ENCODE results near the gene TSPAN11. TPM values are rescaled to one million over a fixed set of nuclear protein-coding genes. Genes with fewer than 3 reads are reported as not detected.

TSPAN11 gene
- total and polyA plus RNA-seq, 2 of the 4 experiments (the other 2 are of a cell fraction): 0.18 to 0.26 TPM

DNA sequence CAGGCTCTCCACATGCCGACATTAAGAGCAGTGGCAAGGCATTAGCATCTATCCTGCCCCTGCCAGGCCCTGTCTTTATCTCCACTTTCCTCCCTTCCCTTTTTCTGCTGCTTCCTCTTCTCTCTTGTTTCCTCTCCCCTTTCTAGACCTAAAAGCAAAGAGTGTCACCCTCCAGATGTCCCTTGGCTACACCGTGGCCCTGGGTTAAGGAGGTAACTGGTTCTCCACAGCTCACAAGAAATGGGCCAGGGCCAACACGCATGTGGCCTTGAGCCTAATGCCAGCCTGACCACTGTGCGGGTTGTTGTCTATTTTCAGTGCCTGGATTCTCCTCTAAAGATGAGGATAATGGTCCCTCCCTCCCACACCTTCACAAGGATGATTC, 105.4 kb downstream of the TSPAN11 start:
- H3K79me1 ChIP-seq (ENCODE audit: low read depth in 1 of 2, low read length in 2 of 2): no peaks in the 10 kb centered on the region
- no peak overlapping the region for H2BK15ac ChIP-seq (ENCODE audit: low read depth, low read length)
- no peak overlapping the region for H4K5ac ChIP-seq (ENCODE audit: low read depth, low read length)
- TF ChIP-seq, protein P1, sequence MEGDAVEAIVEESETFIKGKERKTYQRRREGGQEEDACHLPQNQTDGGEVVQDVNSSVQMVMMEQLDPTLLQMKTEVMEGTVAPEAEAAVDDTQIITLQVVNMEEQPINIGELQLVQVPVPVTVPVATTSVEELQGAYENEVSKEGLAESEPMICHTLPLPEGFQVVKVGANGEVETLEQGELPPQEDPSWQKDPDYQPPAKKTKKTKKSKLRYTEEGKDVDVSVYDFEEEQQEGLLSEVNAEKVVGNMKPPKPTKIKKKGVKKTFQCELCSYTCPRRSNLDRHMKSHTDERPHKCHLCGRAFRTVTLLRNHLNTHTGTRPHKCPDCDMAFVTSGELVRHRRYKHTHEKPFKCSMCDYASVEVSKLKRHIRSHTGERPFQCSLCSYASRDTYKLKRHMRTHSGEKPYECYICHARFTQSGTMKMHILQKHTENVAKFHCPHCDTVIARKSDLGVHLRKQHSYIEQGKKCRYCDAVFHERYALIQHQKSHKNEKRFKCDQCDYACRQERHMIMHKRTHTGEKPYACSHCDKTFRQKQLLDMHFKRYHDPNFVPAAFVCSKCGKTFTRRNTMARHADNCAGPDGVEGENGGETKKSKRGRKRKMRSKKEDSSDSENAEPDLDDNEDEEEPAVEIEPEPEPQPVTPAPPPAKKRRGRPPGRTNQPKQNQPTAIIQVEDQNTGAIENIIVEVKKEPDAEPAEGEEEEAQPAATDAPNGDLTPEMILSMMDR (conservative IDR thresholded peaks at IDR 0.05; ENCODE audit: low read depth, low read length): no peak
- TF ChIP-seq, protein P2, sequence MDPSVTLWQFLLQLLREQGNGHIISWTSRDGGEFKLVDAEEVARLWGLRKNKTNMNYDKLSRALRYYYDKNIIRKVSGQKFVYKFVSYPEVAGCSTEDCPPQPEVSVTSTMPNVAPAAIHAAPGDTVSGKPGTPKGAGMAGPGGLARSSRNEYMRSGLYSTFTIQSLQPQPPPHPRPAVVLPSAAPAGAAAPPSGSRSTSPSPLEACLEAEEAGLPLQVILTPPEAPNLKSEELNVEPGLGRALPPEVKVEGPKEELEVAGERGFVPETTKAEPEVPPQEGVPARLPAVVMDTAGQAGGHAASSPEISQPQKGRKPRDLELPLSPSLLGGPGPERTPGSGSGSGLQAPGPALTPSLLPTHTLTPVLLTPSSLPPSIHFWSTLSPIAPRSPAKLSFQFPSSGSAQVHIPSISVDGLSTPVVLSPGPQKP (IDR thresholded peaks at IDR 0.05; ENCODE audit: borderline replicate concordance, low read depth, low read length): no peak
- TF ChIP-seq CEBPB (IDR thresholded peaks at IDR 0.05; ENCODE audit: low read depth, low read length): no peak
- no peak for TF ChIP-seq SMC3 (IDR thresholded peaks at IDR 0.05; ENCODE audit: low read depth, low read length)
- no peak for TF ChIP-seq RFX5 (IDR thresholded peaks at IDR 0.05; ENCODE audit: low read depth, low read length)
- no peak for TF ChIP-seq MXI1 (IDR thresholded peaks at IDR 0.05; ENCODE audit: borderline replicate concordance, low read depth, low read length)
- TF ChIP-seq BHLHE40 (IDR thresholded peaks at IDR 0.05; ENCODE audit: low read depth, low read length): no peak
- TF ChIP-seq FOS (IDR thresholded peaks at IDR 0.05; ENCODE audit: low read depth, low read length): no peak
- TF ChIP-seq, protein P3, sequence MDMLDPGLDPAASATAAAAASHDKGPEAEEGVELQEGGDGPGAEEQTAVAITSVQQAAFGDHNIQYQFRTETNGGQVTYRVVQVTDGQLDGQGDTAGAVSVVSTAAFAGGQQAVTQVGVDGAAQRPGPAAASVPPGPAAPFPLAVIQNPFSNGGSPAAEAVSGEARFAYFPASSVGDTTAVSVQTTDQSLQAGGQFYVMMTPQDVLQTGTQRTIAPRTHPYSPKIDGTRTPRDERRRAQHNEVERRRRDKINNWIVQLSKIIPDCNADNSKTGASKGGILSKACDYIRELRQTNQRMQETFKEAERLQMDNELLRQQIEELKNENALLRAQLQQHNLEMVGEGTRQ (IDR thresholded peaks at IDR 0.05; ENCODE audit: low read depth, low read length): no peak
- TF ChIP-seq MAFK (IDR thresholded peaks at IDR 0.05; ENCODE audit: low read depth, low read length): no peak
- no peak for TF ChIP-seq RAD21 (IDR thresholded peaks at IDR 0.05; ENCODE audit: low read length)
- TF ChIP-seq POLR2A (IDR thresholded peaks at IDR 0.05; ENCODE audit: low read depth, low read length): no peak
- TF ChIP-seq NFE2L2 (IDR thresholded peaks at IDR 0.05; ENCODE audit: low read depth, low read length): no peak
- no peak for TF ChIP-seq CHD1 (IDR thresholded peaks at IDR 0.05; ENCODE audit: low read depth, low read length)
- no peak for TF ChIP-seq MAZ (IDR thresholded peaks at IDR 0.05; ENCODE audit: borderline replicate concordance, low read depth, low read length)
- no peak for TF ChIP-seq RCOR1 (IDR thresholded peaks at IDR 0.05; ENCODE audit: insufficient replicate concordance, low read length)
- H4K20me1 ChIP-seq (ENCODE audit: insufficient read depth, low read length): no peaks in the 10 kb centered on the region
- no peak overlapping the region for H2AK5ac ChIP-seq (ENCODE audit: low read depth, low read length)
- intact Hi-C loops (cut with micrococcal nuclease) (no loop called here), dilution Hi-C loops (cut with HindIII; ENCODE audit: low sequenced_read_pairs, unreplicated experiment) (no loop called here), in situ Hi-C loops (cut with MboI; ENCODE audit: low sequenced_read_pairs) (no loop called here)
- no peak overlapping the region for H3K23ac ChIP-seq (ENCODE audit: low read depth, low read length)
- H3K4me3 ChIP-seq (ENCODE audit: insufficient read depth, low read depth, low read length): no peak overlapping the region
- H2AK9ac ChIP-seq (replicated peaks; ENCODE audit: low read depth, low read length, poor library complexity): no peak overlapping the region
- H3K36me3 ChIP-seq (ENCODE audit: control insufficient read depth, insufficient read depth, low read length): no peaks in the 10 kb centered on the region
- H2BK20ac ChIP-seq (ENCODE audit: low read depth, low read length): no peak overlapping the region
- no peak overlapping the region for H2BK120ac ChIP-seq (ENCODE audit: low read depth, low read length)
- no peak overlapping the region for H4K8ac ChIP-seq (ENCODE audit: low read depth in 2 of 2, low read length in 2 of 2)
- no peak overlapping the region for H3K9ac ChIP-seq (ENCODE audit: low read depth, low read length)
- H3K4ac ChIP-seq (ENCODE audit: low read depth, low read length): no peak overlapping the region
- H3K4me2 ChIP-seq (ENCODE audit: low read depth, low read length): no peak overlapping the region
- no peak overlapping the region for H3K14ac ChIP-seq (replicated peaks; ENCODE audit: low read depth, low read length)
- no peaks in the 10 kb centered on the region for H3K9me3 ChIP-seq (ENCODE audit: control insufficient read depth, insufficient read depth, low read length)
- DNase-seq: no peak
- H4K91ac ChIP-seq (ENCODE audit: insufficient read depth, low read depth, low read length): no peak overlapping the region
- H3K56ac ChIP-seq (ENCODE audit: extremely low read depth, insufficient read depth, low read length): no peak overlapping the region
- no peak overlapping the region for H2AFZ ChIP-seq (replicated peaks; ENCODE audit: low read length, poor library complexity)
- WGBS, 2 experiments (ENCODE audit: extremely low coverage in 2 of 2, insufficient read length in 1 of 2): 87% methylated on average over 3 of the region's 4 CpGs; no CpG with 5 or more reads in 1 of the 2 experiments
- peaks cover 3% of the 10 kb centered on the region; the same call in 1 of the 2 replicates for H3K4me1 ChIP-seq (ENCODE audit: control insufficient read depth, insufficient read depth, low read length)
- H3K9me1 ChIP-seq (ENCODE audit: insufficient read depth, low read length): no peaks in the 10 kb centered on the region
- H3K18ac ChIP-seq (ENCODE audit: low read depth, low read length): no peak overlapping the region
- H2BK5ac ChIP-seq (ENCODE audit: low read depth, low read length, poor library complexity, severe bottlenecking): no peak overlapping the region
- H3K27ac ChIP-seq (ENCODE audit: insufficient read depth, low read length): no peak overlapping the region
- no peak for ATAC-seq (ENCODE audit: low read depth)
- H3K27me3 ChIP-seq (ENCODE audit: control insufficient read depth, insufficient read depth, low read length): peaks cover 10% of the 10 kb centered on the region; the same call in 1 of the 2 replicates
- BruUV-seq (replicated peaks): no TSS peak
- ChIA-PET CTCF (no interaction called here), POLR2A (ENCODE audit: unreplicated experiment) (no interaction called here)

All from IMR-90 (cell line).